NK-92 (cell line): ENCODE data around the gene CROCC2.

Experiments
- DNase-seq: peaks from one replicate; lab custom pipeline; 2025; ENCODE audit not compliant: unreplicated experiment; lab: John Stamatoyannopoulos, UW

Gene CROCC2

GRCh38 chr2:240983996-240984498, 77.9 kb downstream of the CROCC2 start:
- no peak for DNase-seq

GRCh38 chr2:240985881-240986786, 80.0 kb downstream of the CROCC2 start:
- DNase-seq = no peak

- DNase-seq = no peak
Observed at GRCh38 chr2:240986787-240987411, 80.8 kb downstream of the CROCC2 start.

GRCh38 chr2:240987588-240987987, 81.5 kb downstream of the CROCC2 start:
- DNase-seq = no peak

GRCh38 chr2:240988146-240988545, 82.0 kb downstream of the CROCC2 start:
- DNase-seq = no peak

GRCh38 chr2:240988571-240989271, 82.6 kb downstream of the CROCC2 start:
- DNase-seq = no peak

GRCh38 chr2:240989451-240990265, 83.5 kb downstream of the CROCC2 start:
- DNase-seq = no peak

- no peak for DNase-seq
Observed at GRCh38 chr2:240990266-240990529, 84.1 kb downstream of the CROCC2 start.

GRCh38 chr2:240990726-240991377, 84.7 kb downstream of the CROCC2 start:
- no peak for DNase-seq

GRCh38 chr2:240991378-240992263, 85.5 kb downstream of the CROCC2 start:
- DNase-seq = no peak

GRCh38 chr2:240992572-240993291, 86.6 kb downstream of the CROCC2 start:
- no peak for DNase-seq

GRCh38 chr2:240993446-240994170, 87.5 kb downstream of the CROCC2 start:
- DNase-seq = no peak

GRCh38 chr2:240994171-240994896, 88.2 kb downstream of the CROCC2 start:
- no peak for DNase-seq

GRCh38 chr2:240995041-240996021, 89.2 kb downstream of the CROCC2 start:
- DNase-seq = no peak

- DNase-seq = no peak
Observed at GRCh38 chr2:240996161-240996833, 90.2 kb downstream of the CROCC2 start.

- DNase-seq = no peak
Observed at GRCh38 chr2:240996834-240997140, 90.7 kb downstream of the CROCC2 start.
